Smooth muscle cell (in vitro differentiated cells): ENCODE results near the gene LARP4B. TPM values are rescaled to one million over a fixed set of nuclear protein-coding genes. Genes with fewer than 3 reads are reported as not detected.

Source experiments
- DNase-seq: peaks from one replicate; lab custom pipeline; 2025; ENCODE audit not compliant: unreplicated experiment; lab: John Stamatoyannopoulos, UW
- H2AFZ ChIP-seq: fragments of 200-600 bp; sonication (generic); 2 replicates; pipeline ENCODE4 v1.6.0; 2016; ENCODE audit warnings: antibody characterized with exemption, low read depth, mild to moderate bottlenecking
- H3F3A ChIP-seq: fragments of 200-600 bp; sonication (generic); 2 replicates; pipeline ENCODE4 v1.6.0; 2017; ENCODE audit warnings: antibody characterized with exemption, low read depth
- H3K27ac ChIP-seq: fragments of 200-600 bp; sonication (generic); 2 replicates; pipeline ENCODE4 v1.5.1; 2016; ENCODE audit warnings: low read depth, mild to moderate bottlenecking
- H3K27me3 ChIP-seq: fragments of 200-600 bp; sonication (generic); 2 replicates; pipeline ENCODE4 v1.6.1; 2016; ENCODE audit warnings: low read depth, mild to moderate bottlenecking
- H3K36me3 ChIP-seq: fragments of 200-600 bp; sonication (generic); 2 replicates; pipeline ENCODE4 v1.5.1; 2016; ENCODE audit warnings: low read depth
- H3K4me1 ChIP-seq: fragments of 200-600 bp; sonication (generic); 2 replicates; pipeline ENCODE4 v1.5.1; 2016; ENCODE audit warnings: low read depth
- H3K4me2 ChIP-seq: fragments of 200-600 bp; sonication (generic); 2 replicates; pipeline ENCODE4 v1.6.0; 2016; ENCODE audit warnings: mild to moderate bottlenecking
- H3K4me3 ChIP-seq: fragments of 200-600 bp; sonication (generic); 2 replicates; pipeline ENCODE4 v1.5.1; 2016; ENCODE audit warnings: mild to moderate bottlenecking
- H3K79me2 ChIP-seq: fragments of 200-600 bp; sonication (generic); 2 replicates; pipeline ENCODE4 v1.6.0; 2016; ENCODE audit warnings: low read depth, mild to moderate bottlenecking
- H3K9ac ChIP-seq: fragments of 200-600 bp; sonication (generic); 2 replicates; pipeline ENCODE4 v1.6.0; 2016; ENCODE audit warnings: low read depth
- H3K9me3 ChIP-seq: fragments of 200-600 bp; sonication (generic); replicated peaks from 2 replicates; pipeline ENCODE4 v1.5.1; 2016; ENCODE audit warnings: low read depth
- H4K20me1 ChIP-seq: fragments of 200-600 bp; sonication (generic); 2 replicates; pipeline ENCODE4 v1.6.0; 2016; ENCODE audit warnings: low read depth
- WGBS: methylation state at CpG from one replicate; pipeline ENCODE4 v1.1.7; 2016; ENCODE audit warnings: low lambda C conversion rate; 5-methylcytosine and 5-hydroxymethylcytosine counted together
- polyA plus RNA-seq: library from polyadenylated mRNA; unstranded; fragments of >200 nt; fragmentation: Nextera tagmentation; extraction: Ambion mirVana; gene quantifications from 2 replicates; pipeline ENCODE4 v1.2.1, GENCODE V29; 2016
- total RNA-seq: library from RNA; depleted of rRNA; stranded (reverse); fragments of >200 nt; gene quantifications from 2 replicates; pipeline ENCODE4 v1.2.3, GENCODE V29; 2014
- TF ChIP-seq, protein P1 (sequence below): fragments of 200-600 bp; sonication (generic); IDR thresholded peaks from 2 replicates; pipeline ENCODE4 v1.5.1; 2017; ENCODE audit warnings: borderline replicate concordance, mild to moderate bottlenecking, antibody characterized with exemption; ENCODE audit not compliant: insufficient read depth, poor library complexity, severe bottlenecking

LARP4B gene
- total and polyA plus RNA-seq, 2 experiments from 2014 or later: 16.7 to 24.9 TPM

DNA sequence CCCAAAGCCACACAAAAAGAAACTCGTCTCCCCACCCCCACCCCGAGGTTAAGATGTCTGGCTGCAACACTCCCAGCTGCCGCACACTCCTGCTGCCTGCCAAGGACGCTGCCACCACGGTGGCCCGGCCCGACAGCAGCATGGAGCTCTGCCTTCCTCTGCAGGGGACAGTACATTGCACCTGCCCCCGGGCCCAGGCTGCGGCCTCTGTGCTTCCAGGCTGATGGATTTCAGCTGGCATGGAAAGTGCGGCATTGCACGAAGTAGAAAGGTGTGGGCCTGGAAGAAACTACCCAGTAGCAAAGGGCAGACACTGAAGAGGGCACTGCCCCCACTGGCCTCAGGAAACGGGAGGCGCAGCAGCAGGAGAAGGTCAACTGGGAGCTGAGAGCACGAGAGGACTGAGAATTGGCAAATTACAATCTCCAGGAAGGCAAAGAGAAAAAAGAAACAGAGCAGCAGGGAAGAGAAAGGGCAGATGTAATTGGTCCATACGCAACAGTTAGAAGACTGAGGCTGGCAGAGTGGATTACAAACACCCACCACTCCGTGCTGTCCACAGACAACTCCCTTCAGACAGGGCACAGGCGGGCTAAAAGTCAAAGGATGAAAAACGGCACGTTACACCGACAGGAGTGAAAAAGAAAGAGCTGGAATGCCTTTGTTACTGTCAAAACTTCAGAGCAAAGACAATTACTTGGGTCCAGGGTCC is 124.9 kb downstream of the LARP4B start:
- Histone ChIP-seq H2AFZ (no peak overlapping the region), H3K4me3 (no peak overlapping the region), H3K79me2 (no peaks in the 10 kb centered on the region), H3K4me2 (no peak overlapping the region), H3K27ac (no peak overlapping the region), H4K20me1 (no peaks in the 10 kb centered on the region), H3K4me1 (no peaks in the 10 kb centered on the region), H3K27me3 (no peaks in the 10 kb centered on the region), H3K36me3 (no peaks in the 10 kb centered on the region), H3F3A (no peaks in the 10 kb centered on the region), H3K9ac (no peak overlapping the region), H3K9me3 (no peaks in the 10 kb centered on the region)
- no peak for DNase-seq
- 90% methylated on average over 20 of the region's 20 CpGs for WGBS
- TF ChIP-seq, protein P1, sequence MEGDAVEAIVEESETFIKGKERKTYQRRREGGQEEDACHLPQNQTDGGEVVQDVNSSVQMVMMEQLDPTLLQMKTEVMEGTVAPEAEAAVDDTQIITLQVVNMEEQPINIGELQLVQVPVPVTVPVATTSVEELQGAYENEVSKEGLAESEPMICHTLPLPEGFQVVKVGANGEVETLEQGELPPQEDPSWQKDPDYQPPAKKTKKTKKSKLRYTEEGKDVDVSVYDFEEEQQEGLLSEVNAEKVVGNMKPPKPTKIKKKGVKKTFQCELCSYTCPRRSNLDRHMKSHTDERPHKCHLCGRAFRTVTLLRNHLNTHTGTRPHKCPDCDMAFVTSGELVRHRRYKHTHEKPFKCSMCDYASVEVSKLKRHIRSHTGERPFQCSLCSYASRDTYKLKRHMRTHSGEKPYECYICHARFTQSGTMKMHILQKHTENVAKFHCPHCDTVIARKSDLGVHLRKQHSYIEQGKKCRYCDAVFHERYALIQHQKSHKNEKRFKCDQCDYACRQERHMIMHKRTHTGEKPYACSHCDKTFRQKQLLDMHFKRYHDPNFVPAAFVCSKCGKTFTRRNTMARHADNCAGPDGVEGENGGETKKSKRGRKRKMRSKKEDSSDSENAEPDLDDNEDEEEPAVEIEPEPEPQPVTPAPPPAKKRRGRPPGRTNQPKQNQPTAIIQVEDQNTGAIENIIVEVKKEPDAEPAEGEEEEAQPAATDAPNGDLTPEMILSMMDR: no peak

DNA sequence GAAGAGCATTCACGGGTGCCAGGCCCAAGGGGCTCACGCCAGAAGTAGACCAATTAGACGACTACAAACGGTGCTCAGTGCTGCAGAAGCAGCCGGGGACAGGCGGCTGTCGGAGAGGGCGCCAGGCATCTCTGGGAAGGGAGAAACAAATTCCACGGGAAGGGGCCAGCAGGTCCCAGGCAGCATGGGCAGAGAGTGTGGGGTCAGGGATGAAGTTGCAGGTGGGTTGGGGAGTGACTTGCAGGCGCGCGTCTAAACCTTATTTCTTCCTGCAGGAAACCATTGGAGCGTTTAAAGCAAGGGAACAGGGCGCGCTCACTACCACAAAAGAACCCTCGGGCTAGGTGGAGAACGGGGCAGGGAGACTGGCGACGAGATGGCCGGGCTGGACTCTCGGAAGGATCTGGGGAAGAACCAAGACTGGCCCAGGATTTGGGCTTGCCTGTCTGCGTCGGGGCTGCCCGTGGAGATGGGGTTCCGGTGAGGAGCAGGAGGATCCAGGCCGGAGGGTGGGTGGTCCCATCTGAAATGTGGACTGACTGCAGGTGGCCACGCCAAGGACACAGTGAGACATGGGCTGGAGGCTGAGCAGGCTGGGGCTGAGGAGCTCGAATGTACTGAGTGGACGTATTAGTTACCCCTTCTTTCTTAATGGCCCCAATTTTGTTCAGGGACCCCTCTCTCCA is 125.7 kb downstream of the LARP4B start:
- Histone ChIP-seq H3K27ac (no peak overlapping the region), H3K36me3 (no peaks in the 10 kb centered on the region), H3K4me1 (no peaks in the 10 kb centered on the region), H4K20me1 (no peaks in the 10 kb centered on the region), H3K9me3 (no peaks in the 10 kb centered on the region), H3K9ac (no peak overlapping the region), H2AFZ (no peak overlapping the region), H3K4me3 (no peak overlapping the region), H3K4me2 (no peak overlapping the region), H3F3A (no peaks in the 10 kb centered on the region), H3K79me2 (no peaks in the 10 kb centered on the region), H3K27me3 (no peaks in the 10 kb centered on the region)
- no peak for DNase-seq
- 96% methylated on average over 29 of the region's 29 CpGs for WGBS
- TF ChIP-seq, protein P1: no peak

DNA sequence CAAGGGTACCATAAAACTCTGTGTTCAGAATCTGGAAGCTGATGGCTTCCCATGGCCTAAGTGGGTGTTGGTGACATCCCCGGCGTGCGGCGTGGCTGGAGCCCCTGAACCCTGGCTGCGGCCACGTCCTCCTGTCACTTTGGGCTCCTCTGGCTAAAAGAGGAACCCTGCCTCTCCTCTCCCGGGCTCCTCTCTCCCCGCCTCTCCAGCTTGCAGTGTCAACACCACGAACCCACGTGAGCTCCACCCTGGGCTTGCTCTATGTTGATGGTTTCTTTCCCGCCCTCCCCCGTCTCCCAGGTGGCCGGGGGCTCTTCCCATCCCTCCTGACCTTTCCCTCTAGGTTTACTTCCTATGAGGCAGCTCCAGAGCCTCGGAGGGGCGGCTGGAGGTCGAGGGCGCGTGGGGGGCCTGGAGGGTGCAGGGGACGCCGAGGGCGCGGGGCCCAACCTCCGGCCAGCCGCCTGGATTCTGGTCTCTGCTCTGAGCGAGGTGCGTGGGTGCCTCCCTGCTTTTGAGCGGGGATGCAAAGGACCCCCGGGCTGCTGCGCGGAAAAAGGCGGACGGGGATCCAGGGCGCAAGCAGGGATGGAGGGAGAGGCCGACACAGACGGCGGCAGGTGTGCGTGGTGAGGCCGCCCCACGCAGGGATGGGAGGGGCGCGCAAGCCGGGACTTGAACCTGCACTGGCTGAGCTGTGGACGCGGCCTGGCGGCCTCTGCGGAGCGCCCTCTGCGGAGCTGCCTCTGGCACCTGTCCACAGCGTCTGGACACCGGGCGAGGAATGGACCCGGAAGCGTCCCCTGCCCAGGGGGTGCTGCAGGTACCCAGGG is 126.5 kb downstream of the LARP4B start:
- TF ChIP-seq, protein P1: no peak
- no peak overlapping the region for H3K4me3 ChIP-seq
- H3K27me3 ChIP-seq: no peaks in the 10 kb centered on the region
- no peaks in the 10 kb centered on the region for H3K9me3 ChIP-seq
- no peak overlapping the region for H2AFZ ChIP-seq
- H3K4me2 ChIP-seq: no peak overlapping the region
- H4K20me1 ChIP-seq: no peaks in the 10 kb centered on the region
- H3K36me3 ChIP-seq: no peaks in the 10 kb centered on the region
- H3K27ac ChIP-seq: no peak overlapping the region
- no peak overlapping the region for H3K9ac ChIP-seq
- DNase-seq: no peak
- 97% methylated on average over 34 of the region's 53 CpGs for WGBS
- no peaks in the 10 kb centered on the region for H3K79me2 ChIP-seq
- no peaks in the 10 kb centered on the region for H3F3A ChIP-seq
- no peaks in the 10 kb centered on the region for H3K4me1 ChIP-seq
